ENCODE results near the gene HHATL. TPM values are rescaled to one million over a fixed set of nuclear protein-coding genes. Genes with fewer than 3 reads are reported as not detected.

The HHATL gene
- total and polyA plus RNA-seq, 8 donors, result 0.29 to 1.3 (median 1.0) TPM; not detected in 1

GRCh38 chr3:42673082-42673481 lies 29.5 kb downstream of the HHATL start:
- DNase-seq, result peak in 1 of 4 donors; percentile 19
- Histone ChIP-seq H3K27ac (no peak overlapping the region), H3K4me1 (no peaks in the 10 kb centered on the region), H3K27me3 (no peaks in the 10 kb centered on the region), H3K36me3 (no peaks in the 10 kb centered on the region), H3K4me3 (no peak overlapping the region), H3K9me3 (no peaks in the 10 kb centered on the region)
- TF ChIP-seq, protein P1, sequence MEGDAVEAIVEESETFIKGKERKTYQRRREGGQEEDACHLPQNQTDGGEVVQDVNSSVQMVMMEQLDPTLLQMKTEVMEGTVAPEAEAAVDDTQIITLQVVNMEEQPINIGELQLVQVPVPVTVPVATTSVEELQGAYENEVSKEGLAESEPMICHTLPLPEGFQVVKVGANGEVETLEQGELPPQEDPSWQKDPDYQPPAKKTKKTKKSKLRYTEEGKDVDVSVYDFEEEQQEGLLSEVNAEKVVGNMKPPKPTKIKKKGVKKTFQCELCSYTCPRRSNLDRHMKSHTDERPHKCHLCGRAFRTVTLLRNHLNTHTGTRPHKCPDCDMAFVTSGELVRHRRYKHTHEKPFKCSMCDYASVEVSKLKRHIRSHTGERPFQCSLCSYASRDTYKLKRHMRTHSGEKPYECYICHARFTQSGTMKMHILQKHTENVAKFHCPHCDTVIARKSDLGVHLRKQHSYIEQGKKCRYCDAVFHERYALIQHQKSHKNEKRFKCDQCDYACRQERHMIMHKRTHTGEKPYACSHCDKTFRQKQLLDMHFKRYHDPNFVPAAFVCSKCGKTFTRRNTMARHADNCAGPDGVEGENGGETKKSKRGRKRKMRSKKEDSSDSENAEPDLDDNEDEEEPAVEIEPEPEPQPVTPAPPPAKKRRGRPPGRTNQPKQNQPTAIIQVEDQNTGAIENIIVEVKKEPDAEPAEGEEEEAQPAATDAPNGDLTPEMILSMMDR (IDR thresholded peaks at IDR 0.05), result no peak
- ATAC-seq, result no peak
- intact Hi-C loops (cut with DNase I), result no loop called here

GRCh38 chr3:42672515-42672914 lies 30.1 kb downstream of the HHATL start:
- TF ChIP-seq, protein P1 (IDR thresholded peaks at IDR 0.05), result no peak
- no peaks in the 10 kb centered on the region for H3K27me3 ChIP-seq
- no peak overlapping the region for H3K27ac ChIP-seq
- H3K4me1 ChIP-seq, result no peaks in the 10 kb centered on the region
- no peak overlapping the region for H3K4me3 ChIP-seq
- H3K36me3 ChIP-seq, result no peaks in the 10 kb centered on the region
- DNase-seq (no peak), ATAC-seq (peak; percentile 29)
- no peaks in the 10 kb centered on the region for H3K9me3 ChIP-seq
- intact Hi-C loops (cut with DNase I), result no loop called here

GRCh38 chr3:42670670-42671069 lies 31.9 kb downstream of the HHATL start:
- Histone ChIP-seq H3K4me1 (no peaks in the 10 kb centered on the region), H3K4me3 (no peak overlapping the region), H3K9me3 (no peaks in the 10 kb centered on the region), H3K27me3 (no peaks in the 10 kb centered on the region), H3K36me3 (no peaks in the 10 kb centered on the region), H3K27ac (no peak overlapping the region)
- ATAC-seq, result no peak
- TF ChIP-seq, protein P1 (IDR thresholded peaks at IDR 0.05), result no peak
- intact Hi-C loops (cut with DNase I), result no loop called here
- DNase-seq, result no peak

DNA sequence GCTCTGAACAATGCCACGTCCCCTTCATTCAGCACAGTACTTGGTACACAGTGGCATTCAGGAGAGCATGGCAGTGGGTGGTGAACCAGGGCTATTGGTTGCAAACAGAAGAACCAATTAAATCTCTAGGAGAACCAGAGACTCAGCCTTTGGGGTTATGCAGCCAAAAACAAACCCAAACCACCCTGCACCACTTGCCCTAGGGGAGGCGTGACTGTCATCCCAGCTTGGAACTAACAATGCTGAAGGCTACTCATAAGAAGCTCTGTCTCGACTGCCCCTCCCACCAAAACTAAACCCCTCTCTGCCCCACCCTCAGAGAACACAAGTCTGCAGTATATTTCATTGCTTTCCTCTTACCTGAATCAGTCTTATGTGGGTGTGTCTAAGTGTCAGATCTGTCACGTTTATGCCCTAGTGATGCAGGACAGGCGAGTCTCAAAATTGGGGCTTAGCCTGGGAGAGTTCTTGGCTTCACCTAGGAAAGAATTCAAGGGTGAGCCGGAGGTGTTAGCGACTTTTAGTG lies 32.5 kb downstream of the HHATL start:
- ATAC-seq, result no peak
- Histone ChIP-seq H3K36me3 (no peaks in the 10 kb centered on the region), H3K4me1 (no peaks in the 10 kb centered on the region), H3K27ac (no peak overlapping the region), H3K27me3 (no peaks in the 10 kb centered on the region), H3K9me3 (no peaks in the 10 kb centered on the region), H3K4me3 (no peak overlapping the region)
- DNase-seq, result no peak
- intact Hi-C loops (cut with DNase I), result no loop called here
- TF ChIP-seq, protein P1 (IDR thresholded peaks at IDR 0.05), result no peak

DNA sequence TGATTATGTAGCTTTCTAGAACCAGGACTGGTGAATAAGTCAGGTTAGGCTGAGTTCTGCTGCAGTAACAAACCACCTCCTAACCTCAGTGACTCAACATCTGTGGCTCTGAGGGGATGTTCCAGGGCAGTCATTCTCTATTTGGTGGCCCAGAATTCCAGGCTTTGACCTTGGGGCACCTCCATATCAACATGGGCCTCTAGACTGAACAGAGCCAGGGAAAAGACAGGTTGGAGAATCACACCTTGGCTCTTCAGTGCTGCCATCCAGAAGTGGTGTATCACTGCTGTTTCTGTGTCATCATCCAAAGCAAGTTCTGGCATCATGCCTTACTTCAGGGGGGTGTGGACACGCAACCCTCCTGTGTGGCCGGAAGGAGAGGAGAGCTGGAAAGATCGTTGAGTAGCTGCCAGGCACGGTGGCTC lies 33.8 kb downstream of the HHATL start:
- H3K27me3 ChIP-seq, result no peaks in the 10 kb centered on the region
- TF ChIP-seq, protein P1 (IDR thresholded peaks at IDR 0.05), result no peak
- H3K4me1 ChIP-seq, result no peaks in the 10 kb centered on the region
- H3K9me3 ChIP-seq, result no peaks in the 10 kb centered on the region
- no peak overlapping the region for H3K4me3 ChIP-seq
- peaks cover 0 to 8% of the 10 kb centered on the region in 2 donors for H3K36me3 ChIP-seq
- intact Hi-C loops (cut with DNase I), result no loop called here
- H3K27ac ChIP-seq, result no peak overlapping the region
- DNase-seq, result no peak
- ATAC-seq, result no peak
